HG02642 (cell line): ENCODE results near the gene CYREN.
"Not testable (repeated sequence)": the region's sequence is repeated elsewhere in the genome, so short reads cannot be mapped to it uniquely, and the experiment has no call there.

Experiments
- ATAC-seq: cut with Tn5 transposase; IDR thresholded peaks from one replicate; pipeline ENCODE4 v1.9.1; 2021; ENCODE audit warnings: mild to moderate bottlenecking; ENCODE audit not compliant: unreplicated experiment, poor library complexity

Gene CYREN

GRCh38 chr7:135170274-135170997, at the start of gene CYREN:
Gene CYREN (minus strand): TSS chr7:135170707. CDS start chr7:135168922, 1,785 bp downstream.
- ATAC-seq: peak; percentile 75

DNA sequence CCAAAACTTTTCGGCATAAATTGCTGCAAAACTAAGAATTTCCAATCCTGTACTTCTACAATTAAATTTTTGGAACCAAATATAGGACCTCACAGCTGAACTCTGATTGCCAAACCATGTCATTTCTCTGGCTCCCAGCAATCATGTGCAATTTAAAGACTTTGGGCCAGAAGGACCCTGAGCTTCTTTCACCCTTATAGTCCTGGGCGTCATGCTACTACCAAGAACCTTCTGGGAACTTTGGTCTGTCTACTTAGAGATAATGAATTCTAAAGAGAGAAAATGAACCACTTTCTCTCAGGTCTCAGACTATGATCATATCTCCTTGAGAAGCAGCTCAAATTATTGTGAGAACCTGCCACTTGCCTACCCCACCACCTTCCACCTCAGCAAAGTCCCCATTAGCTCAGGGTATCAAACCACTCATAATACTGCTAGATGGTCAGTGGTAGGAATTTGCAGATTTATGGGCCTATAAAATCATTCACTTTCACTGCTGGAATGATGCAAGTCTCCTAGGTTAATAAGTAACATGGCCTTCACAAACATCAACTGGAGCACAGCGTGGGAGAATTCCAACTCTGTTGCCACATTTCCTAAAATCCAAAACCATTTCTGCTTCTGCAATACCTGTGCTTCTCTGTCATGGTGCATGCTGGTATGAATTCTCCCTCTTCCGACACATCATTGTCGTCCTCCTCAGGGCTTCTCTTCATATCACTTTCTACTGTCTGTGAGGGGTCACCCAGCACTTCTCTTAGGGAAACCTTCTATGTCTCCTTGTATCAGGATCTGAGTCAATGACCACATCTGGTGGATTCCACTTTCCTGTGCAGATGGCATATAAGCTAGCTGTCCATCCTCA, 47.4 kb upstream of the CYREN start:
- no peak for ATAC-seq

DNA sequence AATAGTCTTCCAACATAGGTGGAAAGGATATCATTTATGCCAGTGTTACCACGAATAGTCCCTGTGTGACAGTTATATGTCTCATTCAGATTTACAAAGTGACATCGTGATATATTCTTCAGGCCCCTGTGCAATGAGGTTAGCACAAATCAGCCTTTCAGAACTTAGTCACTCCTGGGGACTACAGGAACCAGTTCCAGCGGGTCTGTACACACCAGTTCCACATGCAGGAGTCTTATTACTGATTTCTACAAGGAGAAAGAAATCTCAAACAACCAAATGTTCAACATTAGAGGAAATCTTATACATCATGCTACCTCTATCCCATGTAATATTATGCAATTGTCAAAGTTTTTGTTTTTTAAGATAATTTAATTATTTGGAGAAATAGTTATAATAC, 45.2 kb upstream of the CYREN start:
- no peak for ATAC-seq

GRCh38 chr7:135215180-135215579, 44.7 kb upstream of the CYREN start:
- ATAC-seq: no peak

GRCh38 chr7:135213831-135214230, 43.3 kb upstream of the CYREN start:
- ATAC-seq: no peak

- not testable (repeated sequence) for ATAC-seq
Measured at GRCh38 chr7:135211946-135212685, 41.6 kb upstream of the CYREN start.

DNA sequence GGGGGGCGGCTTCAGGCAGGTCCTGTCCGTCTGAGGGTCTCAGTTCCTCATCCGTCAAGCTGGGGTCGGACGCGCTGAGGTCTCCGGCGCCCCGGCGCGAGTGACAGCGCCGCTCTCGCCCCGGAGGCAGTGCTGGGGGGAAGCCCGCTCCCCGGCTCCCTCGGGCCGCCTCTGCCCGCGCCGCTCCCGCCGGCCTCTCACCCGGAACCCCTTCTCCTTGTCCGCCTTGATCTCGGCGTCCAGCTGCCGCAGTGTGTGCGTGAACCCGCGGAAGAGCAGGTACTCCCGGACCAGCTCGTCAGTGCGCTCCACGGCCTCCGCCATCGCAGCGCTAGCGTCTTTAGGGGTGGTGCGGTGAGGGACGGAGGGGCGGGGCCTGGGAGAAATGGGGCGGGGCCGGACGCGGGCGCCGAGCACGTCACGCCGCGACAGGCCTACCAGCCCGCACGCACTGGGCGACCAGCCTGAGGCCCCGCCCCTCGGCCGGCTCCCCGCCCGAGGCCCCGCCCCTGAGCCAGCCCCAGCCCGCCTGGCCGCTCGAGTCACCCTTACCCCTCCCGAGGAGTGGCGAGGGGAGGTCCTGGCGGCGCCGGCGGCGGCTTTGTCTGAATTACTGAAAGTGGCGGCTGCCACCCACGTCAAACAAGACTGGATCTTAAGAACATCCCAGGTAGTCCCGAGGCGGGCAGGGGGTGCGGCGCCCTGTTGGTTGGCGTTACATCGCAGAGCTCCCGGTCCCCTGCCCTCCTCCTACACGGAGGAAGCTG, 40.9 kb upstream of the CYREN start, which contains the start of gene WDR91:
TSS of gene WDR91 (minus strand) at position 348 of the 767 bp plus-strand sequence. CDS start at position 324, 24 bp downstream.
- peak; percentile 83 for ATAC-seq

- ATAC-seq: no peak
Measured at GRCh38 chr7:135210888-135211178, 40.3 kb upstream of the CYREN start.

- ATAC-seq: no peak
Measured at GRCh38 chr7:135209225-135209834, 38.8 kb upstream of the CYREN start.

GRCh38 chr7:135208102-135208793, 37.7 kb upstream of the CYREN start:
- ATAC-seq: no peak

DNA sequence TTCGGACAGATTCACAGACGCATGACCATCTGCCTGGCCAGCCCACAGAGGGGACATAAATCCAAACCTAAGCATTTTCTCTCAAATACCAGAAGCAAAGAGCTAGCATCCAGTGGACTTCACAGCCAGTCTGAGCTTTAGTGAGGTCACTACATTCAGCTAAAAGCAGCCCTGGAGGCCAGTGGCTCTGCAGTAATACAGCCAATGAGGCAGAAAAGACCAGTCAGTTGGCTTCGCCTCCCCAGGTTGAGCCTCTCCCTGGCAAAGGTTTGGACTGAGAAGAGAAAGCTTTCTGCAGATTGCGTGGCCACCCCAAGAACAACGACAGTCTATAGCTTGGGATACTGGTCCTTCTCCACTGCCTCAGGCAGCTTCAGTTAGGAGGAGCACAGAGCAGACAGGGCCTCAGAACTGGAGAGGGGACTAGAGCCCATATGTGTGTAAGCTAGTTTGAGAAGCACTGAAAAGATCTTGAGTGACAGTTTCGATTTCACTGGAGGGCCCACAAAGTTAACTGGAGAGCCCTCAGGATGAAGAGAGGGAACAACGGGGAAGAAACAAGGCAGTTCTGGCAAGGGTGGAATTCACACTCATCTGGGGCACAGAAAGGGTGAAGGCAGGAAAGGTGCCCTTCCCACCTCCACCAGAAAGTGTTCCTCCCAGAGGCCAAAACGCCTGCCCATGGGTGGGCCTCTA, 37.0 kb upstream of the CYREN start:
- ATAC-seq: peak; percentile 21

GRCh38 chr7:135206941-135207391, 36.5 kb upstream of the CYREN start:
- peak; percentile 18 for ATAC-seq

GRCh38 chr7:135205850-135206249, 35.3 kb upstream of the CYREN start:
- no peak for ATAC-seq

GRCh38 chr7:135204876-135205275, 34.4 kb upstream of the CYREN start:
- no peak for ATAC-seq

GRCh38 chr7:135204341-135204749, 33.8 kb upstream of the CYREN start:
- no peak for ATAC-seq

DNA sequence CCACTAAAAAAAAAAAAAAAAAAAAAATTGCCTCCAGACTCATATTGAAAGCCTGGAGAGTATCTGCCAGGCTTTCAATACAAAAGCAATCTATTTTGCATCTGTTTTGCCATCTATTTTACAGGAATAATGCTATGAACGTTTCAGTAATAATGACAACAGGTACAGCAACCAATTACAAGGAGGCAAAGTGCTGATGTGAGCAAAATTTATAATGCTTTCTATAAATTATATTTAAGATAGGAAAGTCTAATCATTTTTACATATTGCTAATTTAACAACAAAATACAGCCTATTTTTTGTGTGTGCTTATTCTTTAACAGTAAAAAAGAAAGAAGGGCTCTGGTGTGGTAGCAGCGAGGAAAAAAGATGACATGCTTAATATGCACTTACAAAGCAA, 30.8 kb upstream of the CYREN start:
- no peak for ATAC-seq

DNA sequence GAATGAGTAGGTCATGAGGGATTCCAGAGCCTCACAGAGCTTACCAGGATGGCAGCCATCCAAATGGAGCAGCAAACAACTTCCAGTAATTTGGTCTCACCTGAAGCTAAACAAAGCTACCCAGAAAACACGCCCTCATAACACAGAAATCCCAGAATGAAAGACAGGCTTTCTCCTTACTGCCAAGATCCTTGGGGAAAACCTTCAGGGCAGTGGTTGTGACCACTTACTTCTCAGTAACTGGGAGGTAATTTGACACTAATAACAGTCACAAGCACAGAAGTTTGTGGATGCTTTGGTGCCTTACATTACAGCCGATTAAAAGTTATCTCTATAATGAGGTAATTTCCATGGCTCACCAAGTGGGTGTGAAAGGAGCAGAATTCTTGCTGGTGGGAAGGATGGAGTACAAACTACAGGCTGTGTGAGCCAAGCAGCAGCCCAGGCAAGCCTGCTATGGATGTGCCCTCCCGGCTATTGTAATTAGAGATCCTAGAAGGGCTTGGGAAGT, 30.4 kb upstream of the CYREN start:
- no peak for ATAC-seq

GRCh38 chr7:135199439-135199838, 28.9 kb upstream of the CYREN start:
- ATAC-seq: no peak
